CD4-positive, alpha-beta T cell treated with Interleukin-6 at 100 ng/mL for 8 hours (primary cell): Measurements from ENCODE around the gene WDR86.

Experiments
- DNase-seq: peaks from one replicate; pipeline ENCODE4 v3.0.0-alpha.2; 2020; ENCODE audit warnings: mixed read lengths, low spot score

WDR86 gene

GRCh38 chr7:151349507-151349853 lies 60.4 kb downstream of the WDR86 start:
- DNase-seq, result no peak

- DNase-seq, result no peak
Measured at GRCh38 chr7:151348970-151349369, 60.9 kb downstream of the WDR86 start.

GRCh38 chr7:151347200-151347599 lies 62.6 kb downstream of the WDR86 start:
- no peak for DNase-seq

- no peak for DNase-seq
Measured at GRCh38 chr7:151346470-151346769, 63.4 kb downstream of the WDR86 start.

GRCh38 chr7:151345576-151346469 lies 64.0 kb downstream of the WDR86 start:
- no peak for DNase-seq

GRCh38 chr7:151343516-151343915 lies 66.3 kb downstream of the WDR86 start:
- DNase-seq, result no peak

- DNase-seq, result no peak
Measured at GRCh38 chr7:151342811-151343210, 67.0 kb downstream of the WDR86 start.

- DNase-seq, result no peak
Measured at GRCh38 chr7:151342102-151342646, 67.7 kb downstream of the WDR86 start.

- DNase-seq, result peak; percentile 85
Measured at GRCh38 chr7:151341357-151342101, 68.3 kb downstream of the WDR86 start, which contains the start of gene NUB1. Gene NUB1 (plus strand): TSS chr7:151341812. CDS start chr7:151345350, 3,538 bp downstream.

- DNase-seq, result no peak
Measured at GRCh38 chr7:151340794-151341356, 69.0 kb downstream of the WDR86 start.

GRCh38 chr7:151339651-151340382 lies 70.0 kb downstream of the WDR86 start:
- no peak for DNase-seq

GRCh38 chr7:151338809-151339208 lies 71.0 kb downstream of the WDR86 start:
- no peak for DNase-seq

GRCh38 chr7:151337346-151337745 lies 72.5 kb downstream of the WDR86 start:
- no peak for DNase-seq

- DNase-seq, result no peak
Measured at GRCh38 chr7:151336027-151336708, 73.7 kb downstream of the WDR86 start.

GRCh38 chr7:151334628-151335027 lies 75.2 kb downstream of the WDR86 start:
- DNase-seq, result no peak
